ENCODE measurements around the gene CCN6. TPM values are rescaled to one million over a fixed set of nuclear protein-coding genes. Genes with fewer than 3 reads are reported as not detected.

CCN6 gene
- under 1 TPM; 0.25 to 0.74 TPM for total RNA-seq

- peaks cover 9% of the 10 kb centered on the region for H3K4me1 Mint-ChIP-seq (ENCODE audit: low read depth)
- H3K4me3 Mint-ChIP-seq, result no peak within 1 kb of the TSS
- no peaks in the 10 kb centered on the region for H3K27me3 Mint-ChIP-seq (ENCODE audit: low read depth)
- H3K27ac Mint-ChIP-seq, result peak within 1 kb of the TSS; percentile 29
- no peak for DNase-seq
- ATAC-seq (replicated peaks in 1 of 2), result no peak
- no peaks in the 10 kb centered on the region for H3K9me3 Mint-ChIP-seq
- H3K36me3 Mint-ChIP-seq (ENCODE audit: insufficient read depth in 2 of 2), result no peaks in the 10 kb centered on the region
Observed at GRCh38 chr6:112054001-112054400, at the start of gene CCN6. CCN6 (plus strand) TSS chr6:112054104; CDS start chr6:112054358, 254 bp downstream.

- Mint-ChIP-seq H3K36me3 (ENCODE audit: insufficient read depth in 2 of 2) (peaks cover 0 to 1% of the 10 kb centered on the region in 2 donors), H3K27me3 (ENCODE audit: low read depth) (no peaks in the 10 kb centered on the region), H3K4me1 (ENCODE audit: low read depth) (peaks cover 17% of the 10 kb centered on the region), H3K4me3 (no peak overlapping the region), H3K27ac (no peak overlapping the region), H3K9me3 (peaks cover 0 to 2% of the 10 kb centered on the region in 2 donors)
- DNase-seq (no peak), ATAC-seq (replicated peaks in 1 of 2) (no peak)
Observed at GRCh38 chr6:112004201-112005012, 49.5 kb upstream of the CCN6 start.

- ATAC-seq (replicated peaks in 1 of 2), result no peak
Observed at GRCh38 chr6:112005013-112005371, 48.9 kb upstream of the CCN6 start.

GRCh38 chr6:112007254-112007653 is 46.6 kb upstream of the CCN6 start:
- no peaks in the 10 kb centered on the region for H3K27me3 Mint-ChIP-seq (ENCODE audit: low read depth)
- ATAC-seq (replicated peaks in 1 of 2) (no peak), DNase-seq (no peak)
- H3K4me1 Mint-ChIP-seq (ENCODE audit: low read depth), result peaks cover 30% of the 10 kb centered on the region
- H3K36me3 Mint-ChIP-seq (ENCODE audit: insufficient read depth in 2 of 2), result no peaks in the 10 kb centered on the region
- H3K4me3 Mint-ChIP-seq, result no peak overlapping the region
- peaks cover 0 to 2% of the 10 kb centered on the region in 2 donors for H3K9me3 Mint-ChIP-seq
- no peak overlapping the region for H3K27ac Mint-ChIP-seq

More at GRCh38 chr6:112005013-112005371, 48.9 kb upstream of the CCN6 start:
- peaks cover 0 to 2% of the 10 kb centered on the region in 2 donors for H3K9me3 Mint-ChIP-seq
- DNase-seq, result no peak
- peaks cover 0 to 1% of the 10 kb centered on the region in 2 donors for H3K36me3 Mint-ChIP-seq (ENCODE audit: insufficient read depth in 2 of 2)
- no peak overlapping the region for H3K27ac Mint-ChIP-seq
- no peaks in the 10 kb centered on the region for H3K27me3 Mint-ChIP-seq (ENCODE audit: low read depth)
- peaks cover 17% of the 10 kb centered on the region for H3K4me1 Mint-ChIP-seq (ENCODE audit: low read depth)
- no peak overlapping the region for H3K4me3 Mint-ChIP-seq

- H3K9me3 Mint-ChIP-seq, result peaks cover 0 to 2% of the 10 kb centered on the region in 2 donors
- DNase-seq (no peak), ATAC-seq (replicated peaks in 1 of 2) (no peak)
- peaks cover 34% of the 10 kb centered on the region for H3K4me1 Mint-ChIP-seq (ENCODE audit: low read depth)
- H3K36me3 Mint-ChIP-seq (ENCODE audit: insufficient read depth in 2 of 2), result no peaks in the 10 kb centered on the region
- H3K27me3 Mint-ChIP-seq (ENCODE audit: low read depth), result no peaks in the 10 kb centered on the region
- H3K4me3 Mint-ChIP-seq, result no peak overlapping the region
- H3K27ac Mint-ChIP-seq, result no peak overlapping the region
Observed at GRCh38 chr6:112007805-112008204, 46.1 kb upstream of the CCN6 start.

GRCh38 chr6:112008482-112008881 is 45.4 kb upstream of the CCN6 start:
- Mint-ChIP-seq H3K27ac (no peak overlapping the region), H3K27me3 (ENCODE audit: low read depth) (no peaks in the 10 kb centered on the region)
- no peak for ATAC-seq (replicated peaks in 1 of 2)

GRCh38 chr6:112010328-112010727 is 43.6 kb upstream of the CCN6 start:
- Mint-ChIP-seq H3K4me1 (ENCODE audit: low read depth) (peaks cover 54% of the 10 kb centered on the region), H3K9me3 (no peaks in the 10 kb centered on the region), H3K4me3 (no peak overlapping the region), H3K36me3 (ENCODE audit: insufficient read depth in 2 of 2) (no peaks in the 10 kb centered on the region), H3K27me3 (ENCODE audit: low read depth) (no peaks in the 10 kb centered on the region), H3K27ac (no peak overlapping the region)
- DNase-seq (no peak), ATAC-seq (replicated peaks in 1 of 2) (peak in 1 of 2 donors; percentile 55)

More at GRCh38 chr6:112008482-112008881, 45.4 kb upstream of the CCN6 start:
- Mint-ChIP-seq H3K9me3 (no peaks in the 10 kb centered on the region), H3K36me3 (ENCODE audit: insufficient read depth in 2 of 2) (no peaks in the 10 kb centered on the region), H3K4me1 (ENCODE audit: low read depth) (peaks cover 40% of the 10 kb centered on the region), H3K4me3 (no peak overlapping the region)
- no peak for DNase-seq

GRCh38 chr6:112013051-112013450 is 40.9 kb upstream of the CCN6 start:
- DNase-seq, result no peak
- H3K4me1 Mint-ChIP-seq (ENCODE audit: low read depth), result peaks cover 70% of the 10 kb centered on the region
- no peak overlapping the region for H3K27ac Mint-ChIP-seq
- no peaks in the 10 kb centered on the region for H3K9me3 Mint-ChIP-seq
- no peaks in the 10 kb centered on the region for H3K36me3 Mint-ChIP-seq (ENCODE audit: insufficient read depth in 2 of 2)
- no peak overlapping the region for H3K4me3 Mint-ChIP-seq
- H3K27me3 Mint-ChIP-seq (ENCODE audit: low read depth), result no peaks in the 10 kb centered on the region
- ATAC-seq (replicated peaks in 1 of 2), result no peak

GRCh38 chr6:112014483-112014882 is 39.4 kb upstream of the CCN6 start:
- no peak overlapping the region for H3K4me3 Mint-ChIP-seq
- H3K27me3 Mint-ChIP-seq (ENCODE audit: low read depth), result no peaks in the 10 kb centered on the region
- peak overlapping the region; percentile 34 for H3K27ac Mint-ChIP-seq
- ATAC-seq (replicated peaks in 1 of 2) (no peak), DNase-seq (no peak)
- peaks cover 70% of the 10 kb centered on the region for H3K4me1 Mint-ChIP-seq (ENCODE audit: low read depth)
- no peaks in the 10 kb centered on the region for H3K36me3 Mint-ChIP-seq (ENCODE audit: insufficient read depth in 2 of 2)
- no peaks in the 10 kb centered on the region for H3K9me3 Mint-ChIP-seq

GRCh38 chr6:112015725-112016124 is 38.2 kb upstream of the CCN6 start:
- no peaks in the 10 kb centered on the region for H3K27me3 Mint-ChIP-seq (ENCODE audit: low read depth)
- no peaks in the 10 kb centered on the region for H3K9me3 Mint-ChIP-seq
- peaks cover 76% of the 10 kb centered on the region for H3K4me1 Mint-ChIP-seq (ENCODE audit: low read depth)
- peak overlapping the region; percentile 62 for H3K4me3 Mint-ChIP-seq
- DNase-seq (no peak), ATAC-seq (replicated peaks in 1 of 2) (no peak)
- H3K36me3 Mint-ChIP-seq (ENCODE audit: insufficient read depth in 2 of 2), result no peaks in the 10 kb centered on the region
- H3K27ac Mint-ChIP-seq, result peak overlapping the region; percentile 43

- Mint-ChIP-seq H3K36me3 (ENCODE audit: insufficient read depth in 2 of 2) (no peaks in the 10 kb centered on the region), H3K9me3 (no peaks in the 10 kb centered on the region), H3K27ac (peak overlapping the region; percentile 43), H3K4me3 (peak overlapping the region; percentile 62), H3K4me1 (ENCODE audit: low read depth) (peaks cover 76% of the 10 kb centered on the region), H3K27me3 (ENCODE audit: low read depth) (no peaks in the 10 kb centered on the region)
- ATAC-seq (replicated peaks in 1 of 2), result peak; percentile 74 to 79
- peak; percentile 65 to 73 for DNase-seq
Observed at GRCh38 chr6:112016320-112016719, 37.6 kb upstream of the CCN6 start.

GRCh38 chr6:112017169-112017568 is 36.7 kb upstream of the CCN6 start:
- no peaks in the 10 kb centered on the region for H3K27me3 Mint-ChIP-seq (ENCODE audit: low read depth)
- H3K36me3 Mint-ChIP-seq (ENCODE audit: insufficient read depth in 2 of 2), result no peaks in the 10 kb centered on the region
- peak overlapping the region; percentile 43 for H3K27ac Mint-ChIP-seq
- peak overlapping the region; percentile 62 for H3K4me3 Mint-ChIP-seq
- peaks cover 84% of the 10 kb centered on the region for H3K4me1 Mint-ChIP-seq (ENCODE audit: low read depth)
- DNase-seq (peak; percentile 61 to 74), ATAC-seq (replicated peaks in 1 of 2) (peak; percentile 92 to 94)
- H3K9me3 Mint-ChIP-seq, result no peaks in the 10 kb centered on the region

- no peak for DNase-seq
- H3K4me1 Mint-ChIP-seq (ENCODE audit: low read depth), result peaks cover 85% of the 10 kb centered on the region
- no peaks in the 10 kb centered on the region for H3K9me3 Mint-ChIP-seq
- H3K27ac Mint-ChIP-seq, result peak overlapping the region; percentile 6
- no peaks in the 10 kb centered on the region for H3K27me3 Mint-ChIP-seq (ENCODE audit: low read depth)
- H3K4me3 Mint-ChIP-seq, result peak overlapping the region; percentile 62
- ATAC-seq (replicated peaks in 1 of 2), result no peak
- H3K36me3 Mint-ChIP-seq (ENCODE audit: insufficient read depth in 2 of 2), result no peaks in the 10 kb centered on the region
Observed at GRCh38 chr6:112017760-112018537, 36.0 kb upstream of the CCN6 start.

All from activated T-cell treated with anti-CD3 and anti-CD28 coated beads, Interleukin-2, amount 50 U/mL, for 72 hours (primary cell).